HepG2 (cell line): Measurements from ENCODE around the gene ZNF512B. TPM values are rescaled to one million over a fixed set of nuclear protein-coding genes. Genes with fewer than 3 reads are reported as not detected.

Experiments
- AKAP8 ChIP-seq: sonication (generic); formaldehyde crosslinking; IDR thresholded peaks from 2 replicates; pipeline ENCODE4 v1.5.1; 2020; ENCODE audit warnings: mild to moderate bottlenecking, missing genetic modification reagents
- ATAD3A ChIP-seq: sonication (generic); formaldehyde crosslinking; IDR thresholded peaks from 2 replicates; pipeline ENCODE4 v1.4.0; 2020; ENCODE audit warnings: missing genetic modification reagents
- ATF3 ChIP-seq: sonication (generic); formaldehyde crosslinking; IDR thresholded peaks from 2 replicates; pipeline ENCODE4 v1.4.0; 2020; ENCODE audit warnings: missing genetic modification reagents
- FUBP1 ChIP-seq: sonication (generic); formaldehyde crosslinking; IDR thresholded peaks from 2 replicates; pipeline ENCODE4 v1.5.1; 2020; ENCODE audit warnings: missing genetic modification reagents, mild to moderate bottlenecking, borderline replicate concordance
- HMGA1 ChIP-seq: sonication (generic); formaldehyde crosslinking; conservative IDR thresholded peaks from 2 replicates; pipeline ENCODE4 v1.4.0; 2020; ENCODE audit warnings: missing genetic modification reagents
- KLF15 ChIP-seq: sonication (generic); formaldehyde crosslinking; IDR thresholded peaks from 2 replicates; pipeline ENCODE4 v1.8.1; 2023; ENCODE audit warnings: borderline replicate concordance, mild to moderate bottlenecking, inconsistent platforms, missing genetic modification reagents, mixed read lengths
- MEIS2 ChIP-seq: sonication (generic); formaldehyde crosslinking; IDR thresholded peaks from 2 replicates; pipeline ENCODE4 v1.9.0; 2021; ENCODE audit warnings: mild to moderate bottlenecking, missing genetic modification reagents
- MIXL1 ChIP-seq: IDR thresholded peaks from 2 replicates; pipeline ENCODE4 v1.6.1; 2016
- MLLT10 ChIP-seq: sonication (generic); formaldehyde crosslinking; IDR thresholded peaks from 2 replicates; pipeline ENCODE4 v1.4.0; 2020; ENCODE audit warnings: missing genetic modification reagents
- MNT ChIP-seq: fragments of 450-650 bp; IDR thresholded peaks from 2 replicates; pipeline ENCODE4 v1.6.1; 2016
- NFRKB ChIP-seq: fragments of 450-650 bp; IDR thresholded peaks from 2 replicates; pipeline ENCODE4 v1.6.1; 2017
- NR2F6 ChIP-seq, 2 experiments: IDR thresholded peaks; 2 replicates each; pipeline ENCODE4 v1.6.1; 2016; ENCODE audit warnings: antibody characterized with exemption in 1 of 2, mild to moderate bottlenecking in 1 of 2
- SP4 ChIP-seq: sonication (generic); formaldehyde crosslinking; IDR thresholded peaks from 2 replicates; pipeline ENCODE4 v1.8.1; 2023; ENCODE audit warnings: mild to moderate bottlenecking, missing genetic modification reagents
- SRSF9 ChIP-seq: fragments of 200-400 bp; formaldehyde crosslinking; IDR thresholded peaks from 2 replicates; pipeline ENCODE4 v1.6.1; 2018; ENCODE audit warnings: borderline replicate concordance, mild to moderate bottlenecking, low read depth, low read length; ENCODE audit not compliant: insufficient read depth, poor library complexity, severe bottlenecking
- ZBTB37 ChIP-seq: sonication (generic); formaldehyde crosslinking; IDR thresholded peaks from 2 replicates; pipeline ENCODE4 v1.4.0; 2020; ENCODE audit warnings: mild to moderate bottlenecking, missing genetic modification reagents
- ZFP36L1 ChIP-seq: sonication (generic); formaldehyde crosslinking; IDR thresholded peaks from 2 replicates; pipeline ENCODE4 v1.8.0; 2022; ENCODE audit warnings: mild to moderate bottlenecking, missing genetic modification reagents, moderate library complexity
- ZFX ChIP-seq: sonication (generic); formaldehyde crosslinking; IDR thresholded peaks from 2 replicates; pipeline ENCODE4 v1.4.0; 2020; ENCODE audit warnings: mild to moderate bottlenecking, low read depth, missing genetic modification reagents, moderate library complexity
- ZMYM4 ChIP-seq: sonication (generic); formaldehyde crosslinking; IDR thresholded peaks from 2 replicates; pipeline ENCODE4 v1.8.1; 2023; ENCODE audit warnings: mild to moderate bottlenecking, missing genetic modification reagents
- ZNF383 ChIP-seq: sonication (generic); formaldehyde crosslinking; IDR thresholded peaks from 2 replicates; pipeline ENCODE4 v1.4.0; 2020; ENCODE audit warnings: missing genetic modification reagents, mild to moderate bottlenecking, borderline replicate concordance
- ZNF460 ChIP-seq: sonication (generic); formaldehyde crosslinking; IDR thresholded peaks from 2 replicates; pipeline ENCODE4 v1.5.1; 2020; ENCODE audit warnings: missing genetic modification reagents, mild to moderate bottlenecking, borderline replicate concordance
- ZNF556 ChIP-seq: sonication (generic); formaldehyde crosslinking; IDR thresholded peaks from 2 replicates; pipeline ENCODE4 v1.4.0; 2020; ENCODE audit warnings: mild to moderate bottlenecking, missing genetic modification reagents, borderline replicate concordance
- ZNF569 ChIP-seq: sonication (generic); formaldehyde crosslinking; IDR thresholded peaks from 2 replicates; pipeline ENCODE4 v1.5.0; 2020; ENCODE audit warnings: mild to moderate bottlenecking, missing genetic modification reagents, moderate library complexity, borderline replicate concordance
- ZNF644 ChIP-seq: IDR thresholded peaks from 2 replicates; pipeline ENCODE4 v1.6.1; 2016; ENCODE audit warnings: low read depth
- ZNF7 ChIP-seq: IDR thresholded peaks from 2 replicates; pipeline ENCODE4 v1.6.1; 2016; ENCODE audit warnings: missing biosample characterization, missing genetic modification reagents
- ZNF780A ChIP-seq: sonication (generic); formaldehyde crosslinking; IDR thresholded peaks from 2 replicates; pipeline ENCODE4 v1.8.0; 2022; ENCODE audit warnings: mild to moderate bottlenecking, missing genetic modification reagents, moderate library complexity
- ZNF839 ChIP-seq: sonication (generic); formaldehyde crosslinking; IDR thresholded peaks from 2 replicates; pipeline ENCODE4 v1.4.0; 2020; ENCODE audit warnings: missing genetic modification reagents, mild to moderate bottlenecking, borderline replicate concordance
- polyA plus RNA-seq, 8 experiments: library from polyadenylated mRNA; depleted of rRNA in 3 of 8; stranded (reverse) in 7 of 8; unstranded in 1 of 8; fragments of >200 nt; fragmentation: Illumina TruSeq in 4 of 8; extraction: Trizol in 4 of 8; gene quantifications; 2 replicates each; pipeline versions ENCODE4 v1.2.1 to v1.2.3, GENCODE V29; 2011 to 2016; ENCODE audit warnings: low read depth in 4 of 8, missing spikeins in 1 of 8, mixed read lengths in 1 of 8; ENCODE audit not compliant: insufficient read depth in 1 of 8
- total RNA-seq, 5 experiments: library from RNA; depleted of rRNA; stranded (reverse); fragments of >200 nt; fragmentation: Illumina TruSeq; extraction: Trizol; gene quantifications; 2 replicates each; pipeline ENCODE4 v1.2.3, GENCODE V29; 2016; ENCODE audit warnings: low read depth in 1 of 5

The ZNF512B gene
- total and polyA plus RNA-seq, 2 of the 13 experiments (the other 11 are each of a cell fraction or from before 2014, with no cell fraction given): 11.5 to 30.6 TPM

- TF ChIP-seq ATF3 (CRISPR knock-in tag) (no peak), FUBP1 (CRISPR knock-in tag) (no peak), MEIS2 (no peak; the same call in 1 of the 2 replicates), ZNF556 (CRISPR knock-in tag) (peak; percentile 53; the same call in 1 of the 2 replicates), HMGA1 (no peak), MNT (no peak), ZNF569 (CRISPR knock-in tag) (no peak), ZNF383 (no peak), MIXL1 (CRISPR knock-in tag) (no peak), ZFP36L1 (no peak), SP4 (CRISPR knock-in tag) (peak; percentile 75), NR2F6 (IDR thresholded peaks at IDR 0.05) (peak; percentile 77), NR2F6 (CRISPR knock-in tag; IDR thresholded peaks at IDR 0.05) (peak; percentile 77), SRSF9 (no peak), ZNF460 (no peak), ZNF780A (CRISPR knock-in tag) (no peak), ZNF839 (CRISPR knock-in tag) (0 out of 2 replicates have a peak, but pooled peaks have one; percentile 74), KLF15 (CRISPR knock-in tag) (no peak), NFRKB (no peak), ZNF644 (CRISPR knock-in tag) (no peak), ZBTB37 (CRISPR knock-in tag) (no peak), ATAD3A (no peak), ZNF7 (CRISPR knock-in tag) (peak; percentile 32; the same call in 1 of the 2 replicates), ZFX (CRISPR knock-in tag) (peak; percentile 73), ZMYM4 (CRISPR knock-in tag) (no peak), AKAP8 (peak; percentile 86; the same call in 1 of the 2 replicates), MLLT10 (no peak)
Observed at GRCh38 chr20:63969838-63970713, at the start of gene ZNF512B (continued).
